NCI-H446 treated with DMSO at 0.1 percent for 48 hours (cell line): ENCODE data around the gene FAM111A.
A peak's percentile ranks its signal among the peaks of the same experiment; 100 is the strongest.
"Not testable (repeated sequence)": the region's sequence is repeated elsewhere in the genome, so short reads cannot be mapped to it uniquely, and the experiment has no call there.

Experiments used
- DNase-seq: peaks from one replicate; lab custom pipeline; 2025; lab: John Stamatoyannopoulos, UW

Gene FAM111A, protein sequence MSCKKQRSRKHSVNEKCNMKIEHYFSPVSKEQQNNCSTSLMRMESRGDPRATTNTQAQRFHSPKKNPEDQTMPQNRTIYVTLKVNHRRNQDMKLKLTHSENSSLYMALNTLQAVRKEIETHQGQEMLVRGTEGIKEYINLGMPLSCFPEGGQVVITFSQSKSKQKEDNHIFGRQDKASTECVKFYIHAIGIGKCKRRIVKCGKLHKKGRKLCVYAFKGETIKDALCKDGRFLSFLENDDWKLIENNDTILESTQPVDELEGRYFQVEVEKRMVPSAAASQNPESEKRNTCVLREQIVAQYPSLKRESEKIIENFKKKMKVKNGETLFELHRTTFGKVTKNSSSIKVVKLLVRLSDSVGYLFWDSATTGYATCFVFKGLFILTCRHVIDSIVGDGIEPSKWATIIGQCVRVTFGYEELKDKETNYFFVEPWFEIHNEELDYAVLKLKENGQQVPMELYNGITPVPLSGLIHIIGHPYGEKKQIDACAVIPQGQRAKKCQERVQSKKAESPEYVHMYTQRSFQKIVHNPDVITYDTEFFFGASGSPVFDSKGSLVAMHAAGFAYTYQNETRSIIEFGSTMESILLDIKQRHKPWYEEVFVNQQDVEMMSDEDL

DNA sequence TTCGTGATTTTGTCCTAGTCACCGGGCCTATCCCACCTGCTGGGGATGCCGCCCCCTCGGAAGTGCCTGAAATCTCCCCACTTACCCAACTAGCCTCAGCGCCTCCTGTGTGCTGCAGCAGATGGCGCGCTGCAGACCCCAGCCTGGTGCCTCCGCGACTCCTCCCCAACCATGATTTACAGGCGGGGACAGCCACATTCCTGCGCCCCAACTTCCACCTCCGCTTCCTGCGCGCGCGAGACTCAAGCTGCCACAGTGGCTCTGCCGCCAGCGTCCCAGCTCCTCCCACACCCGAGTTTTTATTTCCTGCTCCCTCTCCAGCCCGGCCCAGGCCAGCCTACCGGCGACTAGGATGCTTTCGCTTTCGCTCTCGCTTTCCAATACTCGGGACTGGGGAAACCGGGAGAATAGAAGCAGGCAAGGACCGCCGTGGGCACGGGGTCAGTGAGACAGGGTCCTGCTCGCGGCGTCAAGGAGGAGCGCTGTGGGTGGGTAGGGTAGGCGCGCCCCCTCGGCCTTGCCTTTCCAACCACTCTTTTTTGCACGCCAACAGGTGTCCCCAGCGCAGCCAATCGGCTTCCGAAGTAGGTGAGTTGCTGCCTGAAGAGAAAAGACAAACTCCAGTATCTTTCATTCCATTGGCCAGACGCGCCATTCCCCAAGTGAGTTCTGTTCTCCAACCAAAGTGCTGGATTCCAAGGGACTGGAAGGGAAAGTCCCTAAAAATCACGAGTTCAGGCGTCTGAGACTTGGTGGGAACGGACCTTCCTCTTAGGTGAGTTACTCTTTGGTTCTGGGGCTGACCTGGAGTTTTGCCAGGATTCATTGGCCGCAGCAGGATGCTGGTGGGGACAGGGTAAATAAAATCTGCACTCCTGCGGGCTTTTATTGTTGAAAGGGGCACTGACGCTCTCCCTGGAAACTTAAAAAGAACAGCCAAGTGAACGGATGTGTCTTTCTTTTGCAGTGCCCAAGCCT, at the start of gene FAM111A:
Gene FAM111A, plus strand, starts transcription at position 327 of the 978 bp plus-strand sequence. CDS start 6,017 bp downstream, outside the sequence.
- DNase-seq = no peak

DNA sequence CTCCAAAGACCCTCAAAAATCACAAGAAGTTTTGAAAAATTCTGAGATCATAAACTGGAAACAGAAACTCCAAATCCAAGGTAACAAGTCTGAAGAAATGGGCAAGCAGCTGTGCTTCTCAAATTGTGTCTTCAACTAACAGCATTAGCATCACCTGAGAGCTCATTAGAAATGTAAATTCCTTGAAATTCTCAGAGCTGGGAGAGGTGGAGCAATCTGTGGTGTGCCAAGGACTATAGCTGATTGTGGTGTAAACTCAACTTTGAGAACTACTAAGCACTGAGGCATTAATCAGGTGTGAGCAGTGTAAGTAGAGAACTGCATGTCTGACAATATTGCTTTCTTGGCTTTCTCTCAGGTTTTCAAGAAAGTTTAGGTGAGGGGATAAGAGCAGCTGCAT, 49.1 kb upstream of the FAM111A start:
- DNase-seq = not testable (repeated sequence)

DNA sequence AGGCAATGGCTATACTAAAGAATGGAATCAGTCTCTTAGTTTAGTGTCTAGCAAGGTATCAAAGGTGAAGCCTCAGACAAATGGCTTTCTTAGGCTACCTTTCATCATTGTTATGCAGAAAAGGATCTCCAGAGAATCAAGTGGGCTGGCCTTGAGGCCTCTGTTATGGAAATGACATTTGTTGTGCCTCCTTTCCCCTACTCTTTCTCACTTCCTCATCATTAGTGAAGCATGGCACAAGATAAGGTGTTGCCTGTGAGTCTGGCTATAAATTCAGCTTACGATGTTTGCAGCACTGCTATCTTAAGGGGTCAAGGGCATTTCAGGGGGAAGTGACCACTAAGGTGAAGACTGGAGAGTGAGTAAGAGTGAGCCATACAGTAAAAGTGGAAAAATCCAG, 47.4 kb upstream of the FAM111A start:
- not testable (repeated sequence) for DNase-seq

DNA sequence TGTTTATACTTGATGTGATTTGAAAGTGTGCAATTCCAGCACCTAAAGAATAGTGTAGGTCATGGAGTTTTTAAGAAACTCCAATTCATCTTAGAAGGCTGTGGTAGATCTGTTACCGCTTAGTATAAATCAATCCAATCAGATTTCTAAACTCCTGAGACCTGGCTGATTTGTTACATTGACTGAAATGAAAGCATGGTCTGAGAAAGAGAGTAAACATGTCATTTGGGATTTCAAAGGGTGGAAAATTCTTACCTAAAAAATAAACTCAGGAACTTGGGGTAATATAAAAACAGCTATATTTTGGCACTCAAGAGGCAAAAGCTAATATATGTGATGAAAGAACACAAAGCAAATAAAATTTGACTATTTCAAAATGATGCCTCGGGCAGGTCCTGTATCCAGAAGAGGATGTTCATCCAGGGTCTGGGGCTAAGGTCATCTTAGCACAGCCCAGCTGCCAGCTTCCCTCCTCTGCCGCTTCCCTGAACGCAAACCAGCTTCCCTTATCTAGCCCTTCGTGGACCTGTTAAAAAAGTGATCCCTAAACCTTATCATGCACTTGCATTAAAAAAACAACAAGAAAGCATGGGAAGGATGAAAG, 46.6 kb upstream of the FAM111A start:
- DNase-seq = not testable (repeated sequence)

DNA sequence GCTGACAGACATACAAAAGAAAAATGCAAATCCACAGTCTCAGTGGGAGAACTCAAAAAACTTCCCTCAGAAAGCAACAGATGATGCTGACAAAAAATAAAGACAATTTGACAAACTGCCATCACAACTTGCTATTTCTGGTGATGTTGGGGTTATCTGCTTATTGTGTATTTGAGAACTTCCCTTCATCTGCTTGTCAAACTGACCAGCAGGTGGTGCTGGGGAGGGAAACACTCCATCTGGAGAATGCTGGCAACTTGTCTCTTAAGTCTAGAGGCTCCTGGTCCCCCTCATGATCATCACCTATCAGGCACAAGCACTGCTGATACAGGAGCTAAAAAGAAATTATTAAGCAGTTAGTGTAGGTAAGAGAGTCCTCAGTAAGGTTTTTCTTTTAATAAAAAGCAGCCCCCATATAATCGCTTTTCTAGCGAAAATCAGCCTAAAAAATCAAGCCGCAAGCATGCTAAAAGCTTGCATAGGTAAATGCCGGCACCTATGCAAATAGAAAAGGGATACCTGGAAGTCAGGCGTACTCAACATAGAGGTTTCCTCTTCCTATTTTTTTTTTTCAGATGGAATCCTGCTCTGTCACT, 45.4 kb upstream of the FAM111A start:
- no peak for DNase-seq

DNA sequence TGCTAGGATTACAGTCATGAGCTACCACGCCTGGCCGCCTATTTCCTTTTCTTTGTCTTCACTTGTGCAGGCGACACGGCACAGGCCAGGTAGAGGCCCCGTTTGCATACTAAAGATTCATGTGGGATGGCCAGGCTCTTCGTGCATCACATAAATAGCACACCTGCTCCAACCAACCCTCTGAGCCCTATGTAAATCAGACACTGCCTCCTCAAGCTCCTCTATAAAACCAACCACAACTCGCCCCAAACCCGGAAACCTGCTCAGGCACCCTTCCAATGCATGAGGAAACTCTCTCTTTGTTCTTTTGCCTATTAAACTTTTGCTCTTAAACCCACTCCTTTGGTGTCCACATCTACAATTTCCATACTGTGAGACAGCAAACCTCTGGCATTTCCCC, 44.7 kb upstream of the FAM111A start:
- not testable (repeated sequence) for DNase-seq

DNA sequence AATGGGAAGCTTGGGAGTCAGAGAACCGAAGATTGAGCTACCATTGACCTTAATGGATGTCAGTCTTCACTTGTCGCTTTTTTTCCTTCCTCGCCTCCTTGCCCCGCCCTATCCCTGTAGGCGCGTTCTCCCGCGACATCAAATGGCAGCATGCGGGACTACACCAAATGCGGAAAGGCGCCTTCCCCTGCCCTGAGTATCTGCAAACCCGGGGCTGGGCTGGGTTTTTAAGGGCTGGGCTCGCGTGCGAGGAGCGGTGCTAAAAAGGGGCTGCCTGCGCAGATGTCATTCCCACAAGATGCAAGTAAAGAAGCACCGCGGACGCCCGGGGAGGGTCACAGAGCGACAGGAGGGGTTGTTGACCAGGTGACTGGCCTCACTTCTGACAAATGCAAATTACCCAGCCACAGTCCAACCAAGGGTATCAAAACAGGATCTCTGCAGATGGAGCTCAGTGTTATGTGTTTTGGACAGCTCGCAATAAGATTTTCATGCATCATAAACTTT, 40.3 kb upstream of the FAM111A start:
- DNase-seq = no peak

DNA sequence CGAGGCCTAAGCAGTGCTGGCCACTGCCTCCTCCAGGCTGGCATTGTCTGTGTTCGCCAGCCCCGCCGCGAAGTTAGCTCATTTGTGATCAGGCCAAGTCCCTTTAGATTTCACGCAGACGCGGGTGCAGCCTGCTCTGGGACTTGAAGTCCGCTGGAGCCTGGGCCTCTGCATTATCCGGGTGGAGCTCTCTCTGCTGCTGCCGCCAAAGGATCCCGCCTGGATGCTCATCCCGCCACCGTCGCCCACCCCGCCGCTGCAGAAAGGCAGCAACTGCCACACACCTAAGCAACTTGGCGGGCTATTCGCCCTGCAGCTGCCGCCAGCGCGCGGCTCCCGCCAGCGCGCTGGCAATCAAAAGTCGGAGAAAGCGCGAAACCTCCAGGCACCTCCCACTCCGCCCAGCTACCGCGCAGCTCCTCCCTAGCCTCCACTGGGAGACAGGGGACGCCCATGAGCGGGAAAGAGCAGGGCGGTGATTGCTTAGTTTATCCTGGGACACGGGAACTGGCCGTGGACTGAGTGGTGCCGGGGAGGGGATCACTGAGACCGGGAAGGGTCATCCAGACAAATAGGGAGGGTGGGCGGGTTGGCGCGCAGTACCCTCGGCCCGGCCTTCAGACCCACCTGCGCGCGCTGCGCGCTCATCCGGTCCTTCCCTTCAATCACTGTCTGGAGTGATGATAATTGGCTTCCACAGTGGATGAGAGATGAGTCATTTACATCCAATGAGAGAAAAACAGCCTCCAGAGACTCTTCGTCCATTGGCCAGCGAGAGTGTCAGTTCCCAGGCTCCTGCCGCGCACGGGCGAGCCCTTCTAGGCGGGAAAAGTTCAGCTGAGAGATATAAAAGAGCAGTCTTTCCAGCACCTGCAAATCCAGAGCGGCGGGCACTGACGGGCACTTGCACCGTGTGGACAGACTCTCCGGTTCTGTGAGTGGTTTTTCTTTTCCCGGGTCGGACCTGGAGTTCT, 36.0 kb upstream of the FAM111A start, which contains the start of gene FAM111B:
Gene FAM111B, plus strand, starts transcription at position 875 of the 974 bp plus-strand sequence. CDS start 2,389 bp downstream, outside the sequence.
- peak; percentile 97 for DNase-seq

DNA sequence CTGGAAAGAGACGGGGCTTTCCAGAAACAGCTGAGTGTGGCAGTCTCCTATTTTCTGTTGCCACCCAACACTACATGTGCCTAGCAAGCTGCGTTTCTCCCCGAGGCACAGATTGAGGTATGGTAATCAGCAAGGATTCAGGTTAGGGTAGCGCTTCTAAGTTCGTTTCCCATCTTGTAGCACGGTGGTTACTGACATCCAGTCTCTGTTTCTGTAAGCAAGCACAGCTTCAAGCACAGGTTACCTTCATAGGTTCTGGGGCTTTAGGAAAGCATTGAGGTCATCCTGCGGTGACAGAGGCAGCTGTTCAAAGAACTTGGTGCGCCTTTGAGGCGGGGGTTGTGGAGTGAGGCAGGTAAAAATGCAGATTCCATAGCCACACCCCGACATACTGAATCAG, 34.9 kb upstream of the FAM111A start:
- not testable (repeated sequence) for DNase-seq

DNA sequence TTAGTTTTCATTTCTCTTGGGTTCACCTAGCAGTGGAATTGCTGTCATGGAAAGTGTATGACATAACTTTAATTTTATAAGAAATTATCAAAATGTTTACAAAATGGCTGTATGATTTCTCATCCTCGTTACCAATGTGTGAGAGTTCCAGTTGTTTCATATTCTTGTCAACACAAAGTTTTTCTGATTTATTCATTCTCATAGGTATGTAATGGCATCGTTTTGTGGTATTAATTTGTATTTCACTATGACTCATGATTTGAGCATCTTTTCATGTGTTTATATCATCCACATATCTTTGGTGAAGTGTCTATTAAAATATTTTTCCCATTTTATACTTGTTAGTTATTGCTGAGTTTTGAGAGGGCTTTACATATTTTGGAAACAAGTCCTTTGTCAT, 30.2 kb upstream of the FAM111A start:
- DNase-seq = no peak

DNA sequence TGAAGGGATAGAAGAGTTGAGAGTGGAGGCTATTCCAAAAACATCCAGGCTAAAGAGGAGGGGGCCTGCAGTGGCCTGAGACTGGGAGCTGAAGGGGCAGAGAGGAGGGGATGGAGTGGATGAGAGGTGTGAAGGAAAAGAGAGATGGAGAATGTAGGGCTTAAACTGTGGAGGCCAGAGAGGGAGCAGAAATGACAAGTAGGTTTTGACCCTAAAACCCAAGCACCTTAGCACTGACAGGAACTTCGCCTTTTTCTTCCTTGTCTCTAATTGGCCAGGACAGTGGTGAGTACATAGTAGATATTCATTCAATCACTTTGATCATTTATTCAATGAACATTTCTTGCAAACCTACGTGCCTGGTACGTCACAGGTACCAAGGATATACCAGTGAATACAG, 28.3 kb upstream of the FAM111A start:
- DNase-seq = no peak

DNA sequence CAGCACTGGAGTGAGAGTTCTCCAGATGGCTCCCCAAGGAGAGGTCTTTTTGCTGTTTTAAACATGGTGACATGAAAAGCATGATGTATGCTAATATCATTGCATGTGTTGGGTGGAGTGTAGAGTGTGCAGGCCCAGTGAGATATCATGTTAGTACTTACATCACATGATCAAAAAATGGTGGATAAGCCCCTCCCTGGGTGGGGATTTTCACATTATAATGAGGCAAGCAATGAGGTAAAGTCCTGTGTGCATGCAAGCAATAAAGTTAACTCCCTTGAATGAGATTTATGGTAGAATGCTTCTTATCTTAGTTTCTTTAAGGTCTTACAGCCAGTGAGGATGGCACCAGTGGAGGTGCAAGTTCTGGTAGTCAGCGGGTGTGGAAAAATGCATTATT, 27.1 kb upstream of the FAM111A start:
- DNase-seq = no peak

DNA sequence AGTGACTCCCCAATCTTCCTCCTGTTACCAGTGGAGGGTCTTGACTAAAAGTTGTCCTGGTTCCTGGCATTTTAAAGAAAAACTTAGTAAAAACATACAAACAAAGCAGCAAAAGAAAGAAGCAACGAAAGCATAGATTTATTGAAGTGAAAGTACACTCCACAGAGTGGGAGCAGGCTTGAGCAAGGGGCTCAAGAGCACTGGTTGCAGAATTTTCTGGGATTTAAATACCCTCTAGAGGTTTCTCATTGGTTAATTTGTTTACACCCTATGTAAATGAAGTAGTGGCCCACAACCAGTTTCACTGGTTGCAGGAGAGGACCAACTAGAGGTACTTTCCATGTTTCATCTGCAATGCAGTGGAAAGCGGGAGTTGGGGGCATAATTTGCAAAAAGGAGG, 24.9 kb upstream of the FAM111A start:
- no peak for DNase-seq

DNA sequence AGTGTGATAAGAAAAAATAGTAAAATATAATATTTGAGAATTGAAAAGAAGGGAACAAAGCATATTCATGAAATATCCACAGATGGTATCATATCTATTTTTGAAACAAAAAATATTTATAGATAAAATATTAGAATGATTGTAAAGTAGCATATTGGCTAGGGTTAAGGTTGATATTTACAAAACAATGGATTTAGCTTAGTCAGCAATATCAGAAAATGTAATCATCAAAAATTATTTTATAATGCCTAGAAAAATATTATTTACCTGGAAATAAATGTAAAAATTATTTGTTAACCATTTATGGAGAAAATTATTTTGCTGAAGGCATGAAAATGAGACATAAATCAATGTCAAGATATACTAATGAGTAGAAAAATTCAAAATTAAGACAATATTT, 22.8 kb upstream of the FAM111A start:
- no peak for DNase-seq

DNA sequence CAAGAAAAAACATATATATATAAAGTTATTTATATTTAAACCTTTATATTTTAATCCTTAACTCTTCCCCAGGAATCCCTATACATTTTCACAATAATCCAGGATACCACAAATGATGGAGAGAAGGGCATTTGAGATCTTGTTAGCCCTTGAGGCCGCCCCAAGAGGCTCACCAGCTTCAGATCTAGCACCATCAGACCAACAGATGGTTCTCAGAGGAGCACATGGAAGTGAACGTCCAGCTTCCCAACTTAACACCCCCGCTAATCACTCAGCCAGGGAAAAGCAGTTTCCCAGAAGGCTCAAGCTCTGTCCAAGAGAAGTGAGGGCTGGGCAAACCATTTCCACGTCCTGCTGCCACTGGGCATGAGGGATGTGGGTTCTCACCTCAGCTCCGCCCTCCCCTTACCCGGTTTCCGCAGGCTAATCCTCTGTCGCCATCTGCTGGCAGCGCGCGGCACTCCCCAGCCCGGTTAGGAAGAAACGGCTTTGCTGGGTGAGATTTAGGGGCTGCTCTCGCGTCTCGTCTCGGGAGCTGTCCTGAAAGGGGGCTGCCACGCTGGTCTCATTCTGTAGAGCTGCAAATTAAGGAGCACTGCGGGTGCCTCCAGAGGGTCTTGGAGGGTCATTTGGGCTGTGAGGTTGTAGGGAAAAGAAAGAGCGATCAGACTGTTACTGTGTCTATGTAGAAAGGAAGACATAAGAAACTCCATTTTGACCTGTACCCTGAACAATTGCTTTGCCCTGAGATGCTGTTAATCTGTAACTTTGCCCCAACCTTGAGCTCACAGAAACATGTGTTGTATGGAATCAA, 6.8 kb upstream of the FAM111A start:
- DNase-seq = peak; percentile 49

DNA sequence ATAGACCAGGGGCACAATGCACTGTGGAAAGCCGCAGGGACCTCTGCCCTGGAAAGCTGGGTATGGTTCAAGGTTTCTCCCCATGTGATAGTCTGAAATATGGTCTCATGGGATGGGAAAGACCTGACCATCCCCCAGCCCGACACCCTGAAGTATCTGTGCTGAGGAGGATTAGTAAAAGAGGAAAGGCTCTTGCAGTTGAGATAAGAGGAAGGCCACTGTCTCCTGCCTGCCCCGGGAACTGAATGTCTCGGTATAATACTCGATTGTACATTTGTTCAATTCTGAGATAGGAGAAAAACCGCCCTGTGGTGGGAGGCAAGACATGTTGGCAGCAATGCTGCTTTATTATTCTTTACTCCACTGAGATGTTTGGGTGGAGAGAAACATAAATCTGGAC, 6.1 kb upstream of the FAM111A start:
- not testable (repeated sequence) for DNase-seq

DNA sequence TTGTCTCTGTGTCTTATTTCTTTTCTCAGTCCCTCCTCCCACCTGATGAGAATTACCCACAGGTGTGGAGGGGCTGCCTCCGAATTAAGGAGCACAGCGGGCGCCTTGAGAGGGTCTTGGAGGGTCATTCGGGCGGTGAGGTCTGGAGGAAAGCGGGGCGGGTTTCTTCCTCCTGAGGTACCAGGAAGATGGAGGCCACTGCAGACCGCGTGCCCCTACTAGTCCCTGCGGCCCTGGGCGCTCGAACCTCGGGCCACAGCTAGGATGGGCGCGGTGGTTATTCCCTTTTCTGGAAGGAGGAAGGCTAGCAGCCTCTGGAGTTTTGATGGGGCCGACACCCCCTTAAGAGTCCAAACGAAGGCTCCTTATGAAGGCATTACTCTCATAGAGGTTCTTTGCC, 5.5 kb upstream of the FAM111A start:
- no peak for DNase-seq

DNA sequence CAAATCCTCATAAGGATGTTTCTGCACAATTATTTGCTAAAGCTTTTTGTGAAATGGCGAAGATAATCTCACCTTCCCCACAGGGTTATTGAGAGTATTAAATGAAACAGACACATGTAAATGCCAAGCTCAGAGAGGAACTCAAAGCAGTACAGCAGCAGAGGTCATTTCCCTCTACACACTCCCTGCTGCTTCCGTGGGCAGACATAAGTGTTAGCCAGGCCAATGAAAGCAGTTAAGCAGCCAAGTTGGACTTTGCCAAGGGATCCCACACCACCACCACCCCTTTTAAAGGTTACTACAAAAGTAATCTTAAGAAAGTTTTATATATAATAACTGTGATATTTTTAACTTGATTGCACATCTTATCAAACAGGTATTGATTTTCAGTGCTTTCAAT, 4.0 kb upstream of the FAM111A start:
- no peak for DNase-seq

DNA sequence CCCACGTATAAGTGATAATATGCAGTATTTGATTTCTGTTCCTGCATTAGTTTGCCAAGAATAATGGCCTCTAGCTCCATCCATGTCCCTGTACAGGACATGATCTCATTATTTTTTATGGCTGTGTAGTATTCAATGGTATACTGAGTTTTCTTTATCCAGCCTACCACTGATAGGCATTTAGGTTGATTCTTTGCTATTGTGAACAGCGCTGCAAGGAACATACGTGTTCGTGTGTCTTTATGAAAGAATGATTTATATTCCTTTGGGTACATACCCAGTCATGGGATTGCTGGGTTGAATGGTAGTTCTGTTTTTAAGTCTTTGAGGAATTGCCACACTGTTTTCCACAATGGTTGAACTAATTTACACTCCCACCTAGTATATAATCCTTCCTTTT, 1.5 kb upstream of the FAM111A start:
- DNase-seq = no peak
